ENCODE results near the gene CBLB. TPM values are rescaled to one million over a fixed set of nuclear protein-coding genes. Genes with fewer than 3 reads are reported as not detected.

The CBLB gene
- total and polyA plus RNA-seq, 2 of the 4 experiments (the other 2 are of a cell fraction), result 10.1 to 20.1 TPM

GRCh38 chr3:105857601-105858000 lies 11.2 kb downstream of the CBLB start:
- in situ Hi-C loops (cut with MboI; ENCODE audit: low sequenced_read_pairs), result no loop called here
- CTCF ChIA-PET, result no interaction called here
- no peak overlapping the region for H4K91ac ChIP-seq (ENCODE audit: insufficient read depth, low read depth, low read length)

More at GRCh38 chr3:105857601-105858000, 11.2 kb downstream of the CBLB start:
- H3K14ac ChIP-seq (replicated peaks; ENCODE audit: low read depth, low read length), result no peak overlapping the region
- no peak overlapping the region for H3K18ac ChIP-seq (ENCODE audit: low read depth, low read length)
- no peak overlapping the region for H3K56ac ChIP-seq (ENCODE audit: extremely low read depth, insufficient read depth, low read length)
- no peaks in the 10 kb centered on the region for H3K9me3 ChIP-seq (ENCODE audit: control insufficient read depth, insufficient read depth, low read length)
- no peaks in the 10 kb centered on the region for H3K4me1 ChIP-seq (ENCODE audit: control insufficient read depth, insufficient read depth, low read length)
- H3K9ac ChIP-seq (ENCODE audit: low read depth, low read length), result no peak overlapping the region
- no peak for TF ChIP-seq RFX5 (IDR thresholded peaks at IDR 0.05; ENCODE audit: low read depth, low read length)
- TF ChIP-seq POLR2A (IDR thresholded peaks at IDR 0.05; ENCODE audit: low read depth, low read length), result no peak
- no peak for TF ChIP-seq RCOR1 (IDR thresholded peaks at IDR 0.05; ENCODE audit: insufficient replicate concordance, low read length)
- no peak for TF ChIP-seq CTCF (conservative IDR thresholded peaks at IDR 0.05; ENCODE audit: low read depth, low read length)
- TF ChIP-seq BHLHE40 (IDR thresholded peaks at IDR 0.05; ENCODE audit: low read depth, low read length), result no peak
- no peak for TF ChIP-seq RAD21 (IDR thresholded peaks at IDR 0.05; ENCODE audit: low read length)
- no peak for TF ChIP-seq FOS (IDR thresholded peaks at IDR 0.05; ENCODE audit: low read depth, low read length)
- TF ChIP-seq MAFK (IDR thresholded peaks at IDR 0.05; ENCODE audit: low read depth, low read length), result no peak
- TF ChIP-seq NFE2L2 (IDR thresholded peaks at IDR 0.05; ENCODE audit: low read depth, low read length), result no peak
- TF ChIP-seq SMC3 (IDR thresholded peaks at IDR 0.05; ENCODE audit: low read depth, low read length), result no peak
- no peak for TF ChIP-seq CHD1 (IDR thresholded peaks at IDR 0.05; ENCODE audit: low read depth, low read length)
- no peak for TF ChIP-seq MAZ (IDR thresholded peaks at IDR 0.05; ENCODE audit: borderline replicate concordance, low read depth, low read length)
- TF ChIP-seq ELK1 (IDR thresholded peaks at IDR 0.05; ENCODE audit: borderline replicate concordance, low read depth, low read length), result no peak
- TF ChIP-seq, protein P1, sequence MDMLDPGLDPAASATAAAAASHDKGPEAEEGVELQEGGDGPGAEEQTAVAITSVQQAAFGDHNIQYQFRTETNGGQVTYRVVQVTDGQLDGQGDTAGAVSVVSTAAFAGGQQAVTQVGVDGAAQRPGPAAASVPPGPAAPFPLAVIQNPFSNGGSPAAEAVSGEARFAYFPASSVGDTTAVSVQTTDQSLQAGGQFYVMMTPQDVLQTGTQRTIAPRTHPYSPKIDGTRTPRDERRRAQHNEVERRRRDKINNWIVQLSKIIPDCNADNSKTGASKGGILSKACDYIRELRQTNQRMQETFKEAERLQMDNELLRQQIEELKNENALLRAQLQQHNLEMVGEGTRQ (IDR thresholded peaks at IDR 0.05; ENCODE audit: low read depth, low read length), result no peak
- TF ChIP-seq CEBPB (IDR thresholded peaks at IDR 0.05; ENCODE audit: low read depth, low read length), result no peak
- no peak for TF ChIP-seq MXI1 (IDR thresholded peaks at IDR 0.05; ENCODE audit: borderline replicate concordance, low read depth, low read length)
- dilution Hi-C loops (cut with HindIII; ENCODE audit: low sequenced_read_pairs, unreplicated experiment) (no loop called here), intact Hi-C loops (cut with micrococcal nuclease) (no loop called here)
- H3K4me3 ChIP-seq (ENCODE audit: insufficient read depth, low read depth, low read length), result no peak overlapping the region
- no peak overlapping the region for H4K8ac ChIP-seq (ENCODE audit: low read depth in 2 of 2, low read length in 2 of 2)
- DNase-seq (no peak), ATAC-seq (ENCODE audit: low read depth) (no peak)
- H3K9me1 ChIP-seq (ENCODE audit: insufficient read depth, low read length), result peaks cover under 1% of the 10 kb centered on the region; the same call in 1 of the 2 replicates
- H3K79me1 ChIP-seq (ENCODE audit: low read depth in 1 of 2, low read length in 2 of 2), result peaks cover 23 to 24% of the 10 kb centered on the region in 2 experiments
- POLR2A ChIA-PET (ENCODE audit: unreplicated experiment), result no interaction called here
- H4K5ac ChIP-seq (ENCODE audit: low read depth, low read length), result no peak overlapping the region
- H3K36me3 ChIP-seq (ENCODE audit: control insufficient read depth, insufficient read depth, low read length), result peaks cover 8% of the 10 kb centered on the region
- H3K4ac ChIP-seq (ENCODE audit: low read depth, low read length), result no peak overlapping the region
- no peak overlapping the region for H2AK9ac ChIP-seq (replicated peaks; ENCODE audit: low read depth, low read length, poor library complexity)
- no peak overlapping the region for H3K4me2 ChIP-seq (ENCODE audit: low read depth, low read length)
- no peak overlapping the region for H2AK5ac ChIP-seq (ENCODE audit: low read depth, low read length)
- H2AFZ ChIP-seq (replicated peaks; ENCODE audit: low read length, poor library complexity), result no peak overlapping the region
- H2BK15ac ChIP-seq (ENCODE audit: low read depth, low read length), result no peak overlapping the region
- no peak overlapping the region for H3K27ac ChIP-seq (ENCODE audit: insufficient read depth, low read length)
- no peak overlapping the region for H2BK120ac ChIP-seq (ENCODE audit: low read depth, low read length)
- H3K23ac ChIP-seq (ENCODE audit: low read depth, low read length), result no peak overlapping the region
- no CpG with 5 or more reads among the region's 1 CpG for WGBS, 2 experiments (ENCODE audit: extremely low coverage in 2 of 2, insufficient read length in 1 of 2)
- no TSS peak for BruUV-seq (replicated peaks)
- 0 out of 2 replicates have a peak, but pooled peaks cover 3% of the 10 kb centered on the region for H4K20me1 ChIP-seq (ENCODE audit: insufficient read depth, low read length)
- H2BK20ac ChIP-seq (ENCODE audit: low read depth, low read length), result no peak overlapping the region
- no peak overlapping the region for H2BK5ac ChIP-seq (ENCODE audit: low read depth, low read length, poor library complexity, severe bottlenecking)
- no peaks in the 10 kb centered on the region for H3K27me3 ChIP-seq (ENCODE audit: control insufficient read depth, insufficient read depth, low read length)
